Neural progenitor cell (in vitro differentiated cells): ENCODE measurements around the gene CTDSPL2. TPM values are rescaled to one million over a fixed set of nuclear protein-coding genes. Genes with fewer than 3 reads are reported as not detected.

ENCODE experiments used
- DNase-seq: peaks from one replicate; pipeline ENCODE4 v3.0.0-alpha.2; 2016; ENCODE audit warnings: low spot score
- H2AFZ ChIP-seq: fragments of 200-600 bp; sonication (generic); replicated peaks from 2 replicates; pipeline ENCODE4 v1.6.1; 2016; ENCODE audit warnings: antibody characterized with exemption
- H3F3A ChIP-seq: fragments of 200-600 bp; sonication (generic); 2 replicates; pipeline ENCODE4 v1.6.1; 2016; ENCODE audit warnings: antibody characterized with exemption, low read depth
- H3K27ac ChIP-seq: fragments of 200-600 bp; sonication (generic); 2 replicates; pipeline ENCODE4 v1.5.1; 2016; ENCODE audit warnings: mild to moderate bottlenecking
- H3K27me3 ChIP-seq: fragments of 200-600 bp; sonication (generic); 2 replicates; pipeline ENCODE4 v1.6.1; 2016; ENCODE audit warnings: mild to moderate bottlenecking, moderate library complexity
- H3K36me3 ChIP-seq: fragments of 200-600 bp; sonication (generic); 2 replicates; pipeline ENCODE4 v1.5.1; 2016
- H3K4me1 ChIP-seq: fragments of 200-600 bp; sonication (generic); 2 replicates; pipeline ENCODE4 v1.6.1; 2016; ENCODE audit warnings: mixed run types
- H3K4me2 ChIP-seq: fragments of 200-600 bp; sonication (generic); 2 replicates; pipeline ENCODE4 v1.6.1; 2016
- H3K4me3 ChIP-seq: fragments of 200-600 bp; sonication (generic); 2 replicates; pipeline ENCODE4 v1.5.1; 2016
- H3K79me2 ChIP-seq: fragments of 200-600 bp; sonication (generic); 2 replicates; pipeline ENCODE4 v1.6.1; 2016; ENCODE audit warnings: low read depth
- H3K9ac ChIP-seq: fragments of 200-600 bp; sonication (generic); 2 replicates; pipeline ENCODE4 v1.6.1; 2016
- H3K9me3 ChIP-seq: fragments of 200-600 bp; sonication (generic); 2 replicates; pipeline ENCODE4 v1.5.1; 2016; ENCODE audit warnings: low read depth
- H4K20me1 ChIP-seq: fragments of 200-600 bp; sonication (generic); 2 replicates; pipeline ENCODE4 v1.6.1; 2016; ENCODE audit warnings: low read depth
- H3K27ac Mint-ChIP-seq: 3 replicates; pipeline ENCODE4 v1.8.0; 2021; ENCODE audit warnings: mixed read lengths
- H3K27me3 Mint-ChIP-seq: 2 replicates; pipeline ENCODE4 v1.8.0; 2022; ENCODE audit warnings: low read depth, mild to moderate bottlenecking, inconsistent platforms, moderate library complexity, mixed read lengths; ENCODE audit not compliant: insufficient read depth
- H3K36me3 Mint-ChIP-seq: 3 replicates; pipeline ENCODE4 v1.8.0; 2021; ENCODE audit warnings: mixed read lengths
- H3K4me1 Mint-ChIP-seq: 3 replicates; pipeline ENCODE4 v1.8.0; 2021; ENCODE audit warnings: mixed read lengths
- H3K4me3 Mint-ChIP-seq: 3 replicates; pipeline ENCODE4 v1.8.0; 2021; ENCODE audit warnings: mild to moderate bottlenecking, moderate library complexity, mixed read lengths
- H3K9me3 Mint-ChIP-seq: 3 replicates; pipeline ENCODE4 v1.8.0; 2020; ENCODE audit warnings: mixed read lengths
- CTCF ChIP-seq: fragments of 200-600 bp; sonication (generic); IDR thresholded peaks from 2 replicates; pipeline ENCODE4 v1.5.1; 2017; ENCODE audit warnings: antibody characterized with exemption, mild to moderate bottlenecking
- EZH2 ChIP-seq: fragments of 200-600 bp; sonication (generic); IDR thresholded peaks from 2 replicates; pipeline ENCODE4 v1.6.1; 2017; ENCODE audit warnings: antibody characterized with exemption, mild to moderate bottlenecking, moderate library complexity
- EZH2phosphoT487 ChIP-seq: fragments of 200-600 bp; sonication (generic); IDR thresholded peaks from 2 replicates; pipeline ENCODE4 v1.6.1; 2017; ENCODE audit warnings: antibody characterized with exemption
- total RNA-seq: library from RNA; depleted of rRNA; stranded (reverse); fragments of >200 nt; gene quantifications from 2 replicates; pipeline ENCODE4 v1.2.3, GENCODE V29; 2015; ENCODE audit warnings: low replicate concordance

The CTDSPL2 gene
- 179 and 207 TPM in 2 replicates for total RNA-seq

DNA sequence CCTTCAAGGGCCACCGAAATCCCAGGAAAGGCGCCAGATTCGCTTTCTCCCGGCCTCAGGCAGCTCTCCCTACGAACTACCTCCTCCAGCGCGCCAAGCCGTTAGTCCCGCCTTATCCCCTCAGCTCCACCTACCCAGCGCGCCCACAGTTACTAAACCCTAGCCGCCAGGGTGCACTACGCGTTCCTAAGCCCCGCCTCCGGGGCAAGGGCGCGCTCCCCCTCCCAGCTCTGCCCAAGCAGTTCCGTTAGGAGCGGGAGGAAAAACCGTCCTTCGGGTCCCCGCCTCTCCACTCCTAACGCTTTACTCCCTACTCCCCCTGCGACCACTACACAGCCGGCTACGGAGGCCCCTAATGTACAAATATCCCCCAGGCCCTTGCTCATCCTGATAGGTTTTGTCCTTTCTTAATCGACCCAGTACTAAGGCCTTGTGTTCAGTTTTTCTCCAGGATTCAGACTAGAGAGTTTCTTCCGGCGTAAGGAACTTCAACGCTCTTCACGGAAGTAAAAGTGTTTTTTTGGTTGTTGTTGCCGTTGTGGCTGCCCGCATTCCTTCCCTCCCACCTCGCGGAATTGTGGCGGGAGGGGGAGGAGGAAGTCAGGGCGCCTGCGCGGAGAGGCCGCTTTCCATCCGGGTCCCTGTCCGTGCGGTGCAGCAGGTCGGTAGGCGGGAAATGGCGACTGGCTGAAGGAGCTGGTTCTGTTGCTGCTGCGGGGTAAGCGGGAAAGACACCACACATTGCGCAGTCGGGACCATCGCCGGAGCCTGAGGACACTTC lies at the start of gene CTDSPL2:
CTDSPL2 (plus strand) TSS at position 655 of the 781 bp plus-strand sequence. CDS start 31,386 bp downstream, outside the sequence.
- H3K79me2 ChIP-seq, result peaks cover 47% of the 10 kb centered on the region
- Mint-ChIP-seq H3K4me1 (peaks cover 17% of the 10 kb centered on the region), H3K4me3 (peak within 1 kb of the TSS; percentile 88), H3K27me3 (peaks cover 7% of the 10 kb centered on the region), H3K36me3 (peaks cover 8% of the 10 kb centered on the region), H3K27ac (peak within 1 kb of the TSS; percentile 100), H3K9me3 (no peaks in the 10 kb centered on the region)
- no peaks in the 10 kb centered on the region for H3K9me3 ChIP-seq
- peak; percentile 99 for DNase-seq
- no peaks in the 10 kb centered on the region for H3K36me3 ChIP-seq
- TF ChIP-seq CTCF (peak; percentile 33), EZH2phosphoT487 (no peak)
- H3K9ac ChIP-seq, result peak within 1 kb of the TSS; percentile 98
- H3K27ac ChIP-seq, result peak within 1 kb of the TSS; percentile 99
- peaks cover 9% of the 10 kb centered on the region for H3K4me1 ChIP-seq
- peaks cover 29% of the 10 kb centered on the region for H3F3A ChIP-seq
- H2AFZ ChIP-seq, result peak within 1 kb of the TSS; percentile 95
- H3K4me2 ChIP-seq, result peak within 1 kb of the TSS; percentile 82
- peak within 1 kb of the TSS; percentile 88 for H3K4me3 ChIP-seq
- no peaks in the 10 kb centered on the region for H3K27me3 ChIP-seq
- H4K20me1 ChIP-seq, result peaks cover 32% of the 10 kb centered on the region

DNA sequence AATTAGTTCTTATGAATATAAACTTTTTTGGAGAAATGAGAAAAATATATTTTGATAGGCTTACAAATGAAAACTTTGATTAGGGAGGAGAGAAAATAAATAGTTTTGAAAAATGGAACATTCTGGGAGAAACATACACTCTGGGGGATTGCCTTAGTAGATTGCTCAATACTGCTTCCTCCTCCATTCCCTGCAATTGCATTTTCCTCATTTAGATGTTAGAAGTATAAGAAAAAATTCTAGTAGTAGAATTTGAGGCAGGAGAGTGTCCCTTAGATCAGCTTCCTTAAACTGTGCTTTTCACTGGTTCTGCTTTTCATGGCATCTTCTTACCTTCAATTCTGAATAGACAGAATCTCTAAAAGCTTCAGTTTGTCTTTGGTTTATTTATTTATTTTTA lies 46.2 kb upstream of the CTDSPL2 start:
- Mint-ChIP-seq H3K4me3 (no peak overlapping the region), H3K36me3 (peaks cover 12% of the 10 kb centered on the region), H3K4me1 (no peaks in the 10 kb centered on the region), H3K9me3 (no peaks in the 10 kb centered on the region), H3K27me3 (no peaks in the 10 kb centered on the region), H3K27ac (no peak overlapping the region)
- Histone ChIP-seq H3K4me3 (no peak overlapping the region), H3K9me3 (no peaks in the 10 kb centered on the region), H3K27me3 (no peaks in the 10 kb centered on the region), H3K79me2 (no peaks in the 10 kb centered on the region), H3K36me3 (no peaks in the 10 kb centered on the region), H3K27ac (no peak overlapping the region), H4K20me1 (no peaks in the 10 kb centered on the region), H3K4me1 (no peaks in the 10 kb centered on the region), H3F3A (no peaks in the 10 kb centered on the region), H2AFZ (no peak overlapping the region), H3K9ac (no peak overlapping the region), H3K4me2 (no peak overlapping the region)
- DNase-seq, result no peak
- no peak for TF ChIP-seq EZH2phosphoT487
- no peak for TF ChIP-seq EZH2
- no peak for TF ChIP-seq CTCF

DNA sequence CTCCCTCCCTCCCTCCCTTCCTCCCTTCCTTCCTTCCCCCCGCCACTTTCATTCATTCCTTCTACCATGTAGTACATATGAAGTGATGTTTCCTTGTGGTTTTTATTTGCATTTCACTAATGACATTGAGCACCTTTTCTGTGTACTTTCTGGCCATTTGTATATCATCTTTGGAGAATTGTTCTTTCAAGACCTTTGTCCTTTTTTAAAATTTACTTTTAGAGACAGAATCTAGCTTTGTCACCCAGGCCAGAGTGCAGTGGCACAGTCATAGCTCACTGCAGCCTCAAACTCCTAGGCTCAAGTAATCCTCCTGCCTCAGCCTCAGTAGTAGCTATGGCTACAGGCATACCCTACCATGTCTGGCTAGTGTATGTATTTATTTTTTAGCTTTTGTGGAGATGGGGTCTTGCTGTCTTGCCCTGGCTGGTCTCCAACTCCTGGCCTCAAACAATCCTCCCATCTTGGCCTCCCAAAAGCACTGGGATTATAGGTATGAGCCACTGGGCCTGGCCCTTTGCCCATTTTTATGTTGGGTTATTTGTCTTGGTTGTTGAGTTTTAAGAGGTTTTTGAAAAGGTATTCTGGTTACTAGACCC lies 42.0 kb upstream of the CTDSPL2 start:
- Histone ChIP-seq H3K27ac (no peak overlapping the region), H3K4me1 (no peaks in the 10 kb centered on the region), H3K9me3 (no peaks in the 10 kb centered on the region), H4K20me1 (no peaks in the 10 kb centered on the region), H3K4me2 (no peak overlapping the region), H3K4me3 (no peak overlapping the region), H3K9ac (no peak overlapping the region), H3K36me3 (no peaks in the 10 kb centered on the region), H3F3A (no peaks in the 10 kb centered on the region), H3K79me2 (no peaks in the 10 kb centered on the region), H2AFZ (no peak overlapping the region), H3K27me3 (no peaks in the 10 kb centered on the region)
- H3K27me3 Mint-ChIP-seq, result no peaks in the 10 kb centered on the region
- no peaks in the 10 kb centered on the region for H3K4me1 Mint-ChIP-seq
- H3K9me3 Mint-ChIP-seq, result no peaks in the 10 kb centered on the region
- H3K4me3 Mint-ChIP-seq, result no peak overlapping the region
- H3K36me3 Mint-ChIP-seq, result peaks cover 14% of the 10 kb centered on the region
- no peak for TF ChIP-seq CTCF
- no peak overlapping the region for H3K27ac Mint-ChIP-seq
- DNase-seq, result no peak
